DMS114 treated with DMSO at 0.1 percent for 48 hours (cell line): Measurements from ENCODE around the gene PDE3B.
"Not testable (repeated sequence)": the region's sequence is repeated elsewhere in the genome, so short reads cannot be mapped to it uniquely, and the experiment has no call there.

Experiments used
- DNase-seq: peaks from one replicate; lab custom pipeline; 2025; ENCODE audit not compliant: unreplicated experiment; lab: John Stamatoyannopoulos, UW

The PDE3B gene

GRCh38 chr11:14793546-14793945 is 149.9 kb downstream of the PDE3B start:
- no peak for DNase-seq

- DNase-seq = not testable (repeated sequence)
Observed at GRCh38 chr11:14796028-14796427, 152.4 kb downstream of the PDE3B start.

DNA sequence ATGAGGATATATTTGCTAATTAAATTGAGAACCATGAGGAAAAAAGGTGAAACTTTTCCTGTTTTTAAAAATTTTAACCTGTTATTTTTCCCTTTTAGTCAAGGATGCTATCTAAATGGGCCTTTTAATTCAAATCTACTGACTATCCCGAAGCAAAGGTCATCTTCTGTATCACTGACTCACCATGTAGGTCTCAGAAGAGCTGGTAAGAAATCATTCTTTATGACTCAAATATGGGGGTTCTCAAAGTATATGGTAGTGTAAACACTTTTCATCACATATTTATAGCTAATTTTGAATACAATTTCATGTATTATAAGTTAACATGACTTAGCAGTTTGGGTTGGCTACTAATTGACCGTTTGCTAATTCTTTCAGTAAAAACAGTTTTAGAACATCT is 160.2 kb downstream of the PDE3B start:
- DNase-seq = no peak

DNA sequence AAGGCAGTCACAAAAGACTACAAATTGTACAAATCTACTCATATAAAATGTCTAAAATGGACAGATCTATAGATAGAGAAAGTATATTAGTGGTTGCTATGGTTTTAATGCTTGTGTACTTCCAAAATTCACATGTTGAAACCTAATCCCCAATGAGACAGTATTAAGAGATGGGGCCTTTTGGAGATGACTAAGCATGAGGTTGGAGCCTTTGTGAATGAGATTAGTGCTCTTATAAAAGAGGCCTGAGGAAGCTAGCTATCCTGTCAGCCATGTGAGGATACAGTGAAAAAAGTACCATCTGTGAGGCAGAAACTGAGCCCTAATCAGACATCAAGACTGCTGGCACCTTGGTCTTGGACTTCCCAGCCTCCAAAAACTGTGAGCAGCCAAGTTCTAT is 165.9 kb downstream of the PDE3B start:
- no peak for DNase-seq

DNA sequence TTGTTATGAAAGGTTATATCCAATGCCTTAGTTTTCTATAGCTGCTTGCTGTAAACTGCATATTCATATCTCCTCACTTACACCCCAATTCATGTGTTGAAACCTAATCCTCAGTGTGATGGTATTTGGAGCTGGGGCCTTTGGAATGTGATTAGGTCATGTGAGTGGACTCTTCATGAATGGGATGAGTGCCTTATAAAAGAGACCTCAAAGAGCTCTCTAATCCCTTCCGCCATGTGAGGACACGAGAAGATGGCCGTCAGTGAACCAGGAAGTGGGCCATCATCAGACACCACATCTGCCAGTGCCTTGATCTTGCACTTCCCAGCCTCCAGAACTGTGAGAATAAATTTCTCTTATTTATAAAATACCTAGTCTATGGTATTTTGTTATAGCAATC is 169.2 kb downstream of the PDE3B start:
- no peak for DNase-seq

- DNase-seq = no peak
Observed at GRCh38 chr11:14813516-14813915, 169.9 kb downstream of the PDE3B start.

GRCh38 chr11:14818779-14819178 is 175.2 kb downstream of the PDE3B start:
- DNase-seq = no peak

- DNase-seq = no peak
Observed at GRCh38 chr11:14819596-14819995, 176.0 kb downstream of the PDE3B start.

DNA sequence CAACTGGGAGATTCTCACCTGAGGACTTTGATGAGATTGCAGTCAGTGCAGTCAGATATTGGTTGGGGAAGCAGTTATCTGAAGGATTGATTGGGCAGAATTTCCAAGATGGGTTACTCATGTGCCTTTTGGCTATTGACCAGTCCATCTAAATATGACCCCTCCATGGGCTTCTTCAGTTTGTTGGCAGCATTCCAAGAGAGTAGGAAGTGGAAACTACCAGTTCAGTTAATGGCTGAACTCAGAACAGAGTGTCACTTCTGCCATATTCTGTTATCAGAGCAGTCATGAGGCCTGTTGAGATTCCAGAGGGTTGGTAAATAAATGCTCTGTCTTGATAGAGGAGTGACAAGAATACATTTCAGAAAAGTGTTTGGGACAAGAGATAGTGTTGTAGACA is 177.4 kb downstream of the PDE3B start:
- DNase-seq = no peak

- DNase-seq = no peak
Observed at GRCh38 chr11:14826600-14826999, 183.0 kb downstream of the PDE3B start.

DNA sequence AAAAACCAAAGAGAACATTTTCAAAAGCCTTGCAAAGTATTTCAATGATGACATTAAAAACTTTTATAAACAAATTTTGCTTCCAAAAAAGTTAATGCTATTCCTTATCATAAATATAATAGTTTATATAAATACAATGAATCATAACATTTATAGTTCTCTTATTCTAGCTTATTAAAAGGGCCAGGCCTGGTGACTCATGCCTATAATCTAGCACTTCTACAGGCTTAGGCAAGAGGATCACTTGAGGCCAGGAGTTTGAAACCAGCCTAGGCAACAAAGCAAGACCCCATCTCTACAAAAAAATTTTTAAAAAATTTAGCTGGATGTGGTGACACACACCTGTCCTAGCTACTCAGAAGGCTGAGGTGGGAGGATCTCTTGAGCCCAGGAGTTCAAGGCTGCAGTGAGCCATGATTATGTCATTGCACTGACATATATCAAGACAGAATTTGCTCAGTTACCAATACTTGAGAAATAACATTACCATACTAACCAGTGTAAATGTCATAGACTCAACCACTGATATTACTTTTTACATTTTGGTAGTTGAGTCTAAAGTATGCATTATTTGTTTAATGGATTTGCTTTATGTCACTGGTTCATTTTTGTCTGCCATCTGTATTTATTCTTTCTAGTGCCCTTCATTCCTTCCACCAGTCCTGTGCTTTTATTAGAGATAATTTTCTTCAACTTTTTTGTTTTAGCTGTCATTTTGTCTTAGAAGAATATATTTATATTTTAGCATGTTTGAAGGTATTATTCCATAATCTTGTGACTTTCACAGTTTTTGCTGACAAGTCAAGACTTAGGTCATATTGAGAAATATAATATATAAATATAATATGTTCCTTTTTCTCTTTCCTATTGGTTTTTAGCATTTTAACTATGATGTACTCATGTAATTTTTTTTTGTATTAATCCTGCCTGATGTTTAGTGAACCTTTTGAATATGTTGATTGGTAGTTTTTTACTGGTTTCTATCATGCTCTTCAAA is 192.2 kb downstream of the PDE3B start:
- no peak for DNase-seq

GRCh38 chr11:14842002-14842401 is 198.4 kb downstream of the PDE3B start:
- DNase-seq = no peak

- no peak for DNase-seq
Observed at GRCh38 chr11:14852571-14853177, 209.1 kb downstream of the PDE3B start.

DNA sequence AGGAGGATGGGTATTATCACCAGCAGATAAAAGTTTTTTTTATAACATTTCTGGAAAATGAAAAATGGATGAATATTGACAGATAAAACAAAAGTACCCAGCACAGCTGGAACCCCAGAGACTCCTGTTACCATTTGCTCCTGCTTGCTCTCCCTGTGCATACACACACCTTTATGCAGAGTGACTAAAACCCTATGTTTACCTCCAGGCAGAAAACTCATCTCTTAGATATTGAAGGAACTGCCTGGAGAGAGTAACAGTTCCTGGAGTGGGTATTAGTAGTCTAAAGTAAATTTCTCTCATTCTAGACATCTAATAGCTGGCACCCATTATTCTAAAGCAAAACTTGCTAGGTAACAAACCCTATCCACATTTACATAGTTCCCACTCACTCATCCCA is 210.5 kb downstream of the PDE3B start:
- no peak for DNase-seq

GRCh38 chr11:14855890-14856289 is 212.3 kb downstream of the PDE3B start:
- no peak for DNase-seq

GRCh38 chr11:14857621-14858020 is 214.0 kb downstream of the PDE3B start:
- no peak for DNase-seq

GRCh38 chr11:14858404-14858803 is 214.8 kb downstream of the PDE3B start:
- DNase-seq = no peak

DNA sequence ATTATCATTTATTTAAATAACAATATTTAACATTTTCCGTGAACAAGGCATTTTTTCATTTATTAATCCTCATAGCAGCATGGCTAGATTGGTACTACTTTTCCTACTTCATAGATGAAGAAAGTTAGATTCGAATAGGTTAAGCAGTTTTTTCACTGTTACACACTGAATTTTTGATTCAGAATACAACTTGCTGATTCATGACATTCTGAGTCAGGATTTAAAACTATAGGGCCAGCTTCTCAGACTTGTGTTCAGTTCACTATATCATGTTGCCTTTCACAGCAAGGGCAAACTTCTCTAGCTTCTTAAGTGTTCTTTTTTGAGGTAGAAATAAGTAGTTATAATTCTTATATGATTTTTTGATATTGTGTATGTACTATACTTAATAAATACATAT is 216.9 kb downstream of the PDE3B start:
- no peak for DNase-seq

DNA sequence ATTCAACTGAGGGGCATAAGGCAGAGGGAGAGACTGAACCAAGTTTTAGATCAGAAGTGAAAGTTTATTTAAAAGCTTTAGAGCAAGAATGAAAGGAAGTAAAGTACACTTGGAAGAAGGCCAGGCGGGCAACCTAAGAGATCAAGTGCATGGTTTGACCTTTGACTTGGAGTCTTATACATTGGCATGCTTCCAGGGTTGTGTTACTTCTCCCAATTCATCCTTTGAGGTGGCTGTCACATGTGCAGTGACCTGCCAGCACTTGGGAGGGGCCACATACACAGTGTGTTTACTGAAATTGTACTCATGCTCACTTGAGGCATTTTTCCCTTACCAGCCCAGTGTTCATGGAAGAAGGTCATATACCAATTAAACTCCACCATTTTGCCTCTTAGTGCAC is 218.1 kb downstream of the PDE3B start:
- DNase-seq = no peak

DNA sequence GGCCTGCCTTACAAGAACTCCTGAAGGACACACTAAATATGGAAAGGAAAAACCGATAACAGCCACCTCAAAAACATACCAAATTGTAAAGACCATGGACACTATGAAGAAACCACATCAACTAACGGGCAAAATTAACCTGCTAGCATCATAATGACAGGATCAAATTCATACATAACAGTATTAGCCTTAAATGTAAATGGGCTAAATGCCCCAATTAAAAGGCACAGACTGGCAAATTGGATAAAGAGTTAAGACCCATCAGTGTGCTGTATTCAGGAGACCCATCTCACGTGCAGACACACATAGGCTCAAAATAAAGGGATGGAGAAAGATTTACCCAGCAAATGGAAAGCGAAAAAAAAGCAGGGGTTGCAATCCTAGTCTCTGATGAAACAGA is 220.2 kb downstream of the PDE3B start:
- DNase-seq = not testable (repeated sequence)

DNA sequence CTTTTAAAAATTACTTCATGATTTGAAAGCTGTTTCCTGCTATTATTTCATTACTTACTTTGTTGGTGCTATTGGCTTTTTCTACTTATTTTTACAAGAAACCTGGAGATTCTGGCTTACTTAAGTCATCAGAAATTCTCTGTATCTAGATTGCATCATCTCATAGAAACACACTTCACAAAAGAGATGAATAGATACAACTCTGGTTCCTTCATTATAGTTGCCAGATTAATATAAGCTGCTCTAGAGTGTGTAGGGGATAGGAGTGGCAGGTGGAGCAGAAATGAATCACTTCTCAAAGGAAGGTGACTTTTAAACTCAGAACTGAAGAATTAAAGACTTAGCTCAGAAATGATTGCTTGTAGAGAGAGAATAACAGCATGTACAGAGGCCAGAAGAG is 228.4 kb downstream of the PDE3B start:
- no peak for DNase-seq

GRCh38 chr11:14873632-14874031 is 230.0 kb downstream of the PDE3B start:
- DNase-seq = no peak
